ENCODE results near the gene CCDC71. TPM values are rescaled to one million over a fixed set of nuclear protein-coding genes. Genes with fewer than 3 reads are reported as not detected.

CCDC71 gene
- total and polyA plus RNA-seq, 2 of the 13 experiments (the other 11 are each of a cell fraction or from before 2014, with no cell fraction given) = 9.7 to 14.3 TPM

- TF ChIP-seq KDM4B (CRISPR knock-in tag; IDR thresholded peaks at IDR 0.05) (0 out of 2 replicates have a peak, but pooled peaks have one; percentile 60), SIN3B (IDR thresholded peaks at IDR 0.05; ENCODE audit: low read length) (no peak), ZNF768 (CRISPR knock-in tag; IDR thresholded peaks at IDR 0.05) (0 out of 2 replicates have a peak, but pooled peaks have one; percentile 13), HIC2 (CRISPR knock-in tag; IDR thresholded peaks at IDR 0.05; ENCODE audit: low read depth) (peak; percentile 80), HNF4A (CRISPR knock-in tag; IDR thresholded peaks at IDR 0.05) (peak; percentile 70), GPN1 (CRISPR knock-in tag; IDR thresholded peaks at IDR 0.05; ENCODE audit: borderline replicate concordance) (no peak), HNRNPLL (IDR thresholded peaks at IDR 0.05; ENCODE audit: low read depth, low read length, poor library complexity, severe bottlenecking) (peak; percentile 46), POLR2A (IDR thresholded peaks at IDR 0.05; ENCODE audit: insufficient read depth in 1 of 2, low read depth in 2 of 2, low read length in 2 of 2) (peak; percentile 52 to 82; a peak in 2 of 4 replicates), YEATS4 (CRISPR knock-in tag; IDR thresholded peaks at IDR 0.05; ENCODE audit: borderline replicate concordance) (peak; percentile 68; the same call in 1 of the 2 replicates), ZNF710 (CRISPR knock-in tag; IDR thresholded peaks at IDR 0.05; ENCODE audit: borderline replicate concordance) (peak; percentile 57; the same call in 1 of the 2 replicates), HCFC1 (IDR thresholded peaks at IDR 0.05; ENCODE audit: low read depth, low read length) (no peak), ZBTB39 (CRISPR knock-in tag; IDR thresholded peaks at IDR 0.05) (no peak), CSRNP1 (CRISPR knock-in tag; IDR thresholded peaks at IDR 0.05) (peak; percentile 87)
Measured at GRCh38 chr3:49132437-49133225, 33.5 kb downstream of the CCDC71 start, which contains the start of gene LAMB2 (continued).

Data from HepG2 (cell line).